Mucosa of stomach (tissue), 1 donor: Measurements from ENCODE around the gene BBS4.

Experiments used
- H3K27me3 ChIP-seq: one replicate; pipeline ENCODE4 v1.7.0; 2013; ENCODE audit warnings: mild to moderate bottlenecking, low read length; ENCODE audit not compliant: control insufficient read depth, insufficient read depth
- H3K36me3 ChIP-seq: one replicate; pipeline ENCODE4 v1.7.0; 2013; ENCODE audit warnings: low read length; ENCODE audit not compliant: control insufficient read depth, insufficient read depth
- H3K4me1 ChIP-seq: one replicate; pipeline ENCODE4 v1.7.0; 2013; ENCODE audit warnings: mild to moderate bottlenecking, low read length; ENCODE audit not compliant: control insufficient read depth, insufficient read depth
- H3K4me3 ChIP-seq: one replicate; pipeline ENCODE4 v1.7.0; 2013; ENCODE audit warnings: low read length
- H3K9ac ChIP-seq: one replicate; pipeline ENCODE4 v1.7.0; 2013; ENCODE audit warnings: mild to moderate bottlenecking, low read length, moderate library complexity
- H3K9me3 ChIP-seq: one replicate; pipeline ENCODE4 v1.7.0; 2013; ENCODE audit warnings: mild to moderate bottlenecking, low read length, moderate library complexity; ENCODE audit not compliant: control insufficient read depth
- donor health status: Pancreatic carcinoma.

Gene BBS4

DNA sequence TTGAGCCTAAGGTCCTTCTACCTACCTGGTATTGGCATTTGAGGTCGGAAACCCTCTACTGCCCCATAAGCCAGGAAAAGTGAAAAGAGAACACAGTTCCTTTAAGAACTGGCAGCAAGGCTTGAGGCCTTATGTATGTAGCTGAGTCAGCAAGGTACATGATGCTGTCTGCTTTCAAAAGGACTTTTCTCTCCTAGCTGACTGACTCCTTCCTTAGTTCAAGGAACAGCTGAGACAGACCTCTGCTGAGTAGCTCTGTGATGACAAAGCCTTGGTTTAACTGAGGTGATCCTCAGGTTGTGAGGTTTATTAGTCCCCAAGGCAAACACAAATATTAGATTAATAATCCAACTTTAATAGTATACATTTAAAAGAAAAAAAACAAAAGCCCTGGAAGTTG, 51.7 kb downstream of the BBS4 start:
- Histone ChIP-seq H3K27me3 (no peaks in the 10 kb centered on the region), H3K9ac (no peak overlapping the region), H3K36me3 (peaks cover 6% of the 10 kb centered on the region)

DNA sequence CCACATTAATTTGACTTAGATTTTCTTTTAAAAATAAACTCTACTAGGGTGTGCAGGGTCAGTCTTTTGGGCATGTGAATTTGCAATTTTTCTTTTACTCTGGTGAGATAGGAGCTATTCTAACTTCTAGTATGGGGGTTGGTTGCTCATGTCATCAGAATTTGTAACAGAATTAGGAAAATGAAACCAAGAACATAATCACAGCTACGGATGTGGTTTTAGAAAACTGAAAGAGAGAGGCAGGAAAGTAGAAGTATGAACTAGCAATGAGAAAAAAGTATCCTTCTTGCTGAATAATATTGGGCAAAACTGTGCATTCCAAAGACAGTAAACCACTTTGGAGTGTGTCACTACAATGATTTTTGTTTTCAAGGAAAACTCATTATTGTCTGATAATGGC, 54.2 kb downstream of the BBS4 start:
- peaks cover 6% of the 10 kb centered on the region for H3K36me3 ChIP-seq
- no peaks in the 10 kb centered on the region for H3K27me3 ChIP-seq
- no peaks in the 10 kb centered on the region for H3K9me3 ChIP-seq
- H3K9ac ChIP-seq = no peak overlapping the region
- no peak overlapping the region for H3K4me3 ChIP-seq
- peaks cover 12% of the 10 kb centered on the region for H3K4me1 ChIP-seq

More for the DNA sequence above, 51.7 kb downstream of the BBS4 start:
- peaks cover 12% of the 10 kb centered on the region for H3K4me1 ChIP-seq
- no peak overlapping the region for H3K4me3 ChIP-seq
- H3K9me3 ChIP-seq = no peaks in the 10 kb centered on the region

DNA sequence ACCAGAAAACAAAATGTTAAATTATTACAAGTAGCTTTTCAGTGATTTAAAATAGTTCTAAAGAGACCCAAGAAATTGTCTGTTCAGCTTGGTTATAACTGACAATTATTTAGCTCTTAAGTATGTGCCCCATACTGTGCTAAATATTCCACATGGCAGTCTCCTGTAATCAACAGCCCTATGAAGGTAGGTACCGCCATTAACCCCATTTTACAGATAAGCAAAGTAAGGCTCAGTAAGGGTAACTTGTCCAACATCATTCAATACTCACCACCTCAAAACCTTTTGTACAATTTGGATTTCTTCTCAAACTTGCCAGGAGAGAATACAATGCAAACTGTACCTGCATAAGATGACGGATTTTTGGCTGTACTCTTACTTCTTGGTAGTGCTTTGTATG, 63.7 kb downstream of the BBS4 start:
- H3K9ac ChIP-seq = no peak overlapping the region
- no peaks in the 10 kb centered on the region for H3K36me3 ChIP-seq
- no peaks in the 10 kb centered on the region for H3K4me1 ChIP-seq
- H3K27me3 ChIP-seq = no peaks in the 10 kb centered on the region
- no peaks in the 10 kb centered on the region for H3K9me3 ChIP-seq
- no peak overlapping the region for H3K4me3 ChIP-seq

DNA sequence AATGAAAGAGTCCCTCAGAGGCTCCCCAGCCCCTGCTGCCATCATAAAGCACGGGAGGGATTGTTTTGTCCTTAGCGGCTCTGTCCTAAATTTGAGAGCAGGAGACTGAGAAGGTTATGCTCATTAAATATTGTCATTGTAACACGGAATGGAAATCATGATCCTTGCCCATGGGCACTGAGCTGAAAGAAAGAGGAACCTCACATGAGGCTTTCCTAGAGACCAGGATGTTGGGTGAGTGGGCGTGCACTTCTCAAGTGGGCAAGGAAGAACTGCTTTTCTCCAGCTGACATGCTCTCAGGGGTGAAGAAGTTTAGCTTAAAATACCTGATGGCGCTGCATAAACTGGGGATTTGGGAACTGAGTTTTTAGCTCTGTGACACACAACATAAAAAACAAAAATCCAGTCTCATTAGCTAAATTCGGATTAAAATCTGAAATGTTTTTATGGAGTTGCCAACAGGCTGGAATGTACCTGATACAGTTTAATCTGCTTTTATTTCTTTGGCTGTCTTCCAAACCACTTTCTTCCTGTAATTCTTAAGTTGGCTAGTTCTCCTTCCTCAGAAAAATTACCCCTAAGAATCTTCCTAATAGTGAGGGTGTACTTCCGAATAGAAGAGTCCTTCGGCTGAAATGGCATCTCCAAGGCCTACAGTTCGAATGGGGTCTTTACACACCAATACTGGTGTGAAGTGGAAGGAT, 65.9 kb downstream of the BBS4 start:
- no peak overlapping the region for H3K4me3 ChIP-seq
- H3K4me1 ChIP-seq = no peaks in the 10 kb centered on the region
- no peaks in the 10 kb centered on the region for H3K9me3 ChIP-seq
- H3K27me3 ChIP-seq = no peaks in the 10 kb centered on the region
- no peak overlapping the region for H3K9ac ChIP-seq
- peaks cover 18% of the 10 kb centered on the region for H3K36me3 ChIP-seq

DNA sequence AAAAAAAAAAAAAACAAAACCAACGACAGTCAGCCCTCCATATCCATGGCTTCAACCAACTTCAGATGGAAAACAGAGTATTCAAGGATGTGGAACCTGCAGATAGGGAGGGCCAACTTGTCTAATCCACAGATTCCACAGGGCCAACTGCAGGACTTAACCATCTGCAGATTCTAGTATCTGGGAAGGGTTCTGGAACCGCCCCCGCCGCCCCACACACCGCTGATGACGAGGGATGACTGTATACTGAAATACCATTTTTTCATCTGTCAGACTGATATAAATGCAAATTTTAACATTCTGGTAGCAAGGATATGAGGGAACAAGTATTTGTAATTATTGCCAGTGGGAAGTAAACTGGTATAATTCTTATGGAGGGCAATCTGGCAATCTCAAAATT, 68.1 kb downstream of the BBS4 start:
- Histone ChIP-seq H3K4me1 (no peaks in the 10 kb centered on the region), H3K4me3 (no peak overlapping the region), H3K36me3 (peaks cover 20% of the 10 kb centered on the region), H3K27me3 (no peaks in the 10 kb centered on the region), H3K9me3 (no peaks in the 10 kb centered on the region), H3K9ac (no peak overlapping the region)

DNA sequence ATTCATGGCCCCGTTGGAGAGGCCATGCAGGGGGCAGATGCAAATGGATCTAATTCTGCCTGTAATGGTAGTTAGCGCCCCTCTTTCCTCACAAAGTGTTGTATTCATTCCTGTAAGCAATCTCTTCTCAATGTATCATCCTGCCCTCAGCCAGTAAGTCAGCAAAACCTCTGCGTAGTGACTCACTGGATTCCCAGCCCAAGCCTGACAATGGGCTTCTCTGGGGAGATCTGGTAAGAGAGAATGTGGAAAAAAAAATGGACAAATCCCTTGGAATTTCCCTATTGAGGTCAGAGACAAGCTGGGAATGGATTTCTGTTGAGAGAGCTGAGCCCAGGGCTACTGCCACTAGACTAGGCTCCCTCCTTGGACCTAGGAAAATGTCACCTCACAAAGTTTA, 72.2 kb downstream of the BBS4 start:
- H3K4me1 ChIP-seq = no peaks in the 10 kb centered on the region
- H3K9ac ChIP-seq = no peak overlapping the region
- no peaks in the 10 kb centered on the region for H3K9me3 ChIP-seq
- no peak overlapping the region for H3K4me3 ChIP-seq
- H3K27me3 ChIP-seq = no peaks in the 10 kb centered on the region
- peaks cover 20% of the 10 kb centered on the region for H3K36me3 ChIP-seq

DNA sequence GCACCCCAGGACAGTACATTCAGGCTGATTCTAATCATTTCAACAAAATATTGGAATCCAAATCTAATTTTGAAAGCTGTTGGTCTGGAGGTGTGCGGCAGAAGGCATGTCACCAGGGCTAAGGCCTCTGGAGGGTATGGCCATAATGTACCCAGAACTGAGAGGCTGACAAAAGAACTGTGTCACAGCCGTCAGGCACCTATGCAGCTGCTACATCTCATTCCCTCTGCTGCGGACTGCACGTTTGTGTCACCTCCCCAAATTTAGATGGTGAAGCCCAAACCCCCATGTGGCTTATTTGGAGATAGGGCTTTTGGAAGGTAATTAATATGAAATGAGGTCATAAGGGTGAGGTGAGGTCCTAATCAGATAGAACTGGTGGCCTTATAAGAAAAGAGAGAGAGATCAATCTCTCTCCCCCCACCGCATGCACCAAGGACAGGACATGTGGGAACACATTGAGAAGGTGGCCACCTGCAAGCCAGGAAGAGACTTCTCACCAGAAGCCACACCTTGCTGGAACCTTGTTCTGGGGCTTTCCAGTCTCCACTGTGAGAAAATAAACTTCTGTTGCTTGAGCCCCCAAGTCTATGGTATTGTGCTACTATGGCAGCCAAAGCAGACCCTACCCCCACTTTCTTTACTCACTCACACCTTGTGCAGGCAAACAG, 74.7 kb downstream of the BBS4 start:
- Histone ChIP-seq H3K36me3 (peaks cover 13% of the 10 kb centered on the region), H3K27me3 (no peaks in the 10 kb centered on the region), H3K9ac (no peak overlapping the region), H3K4me1 (no peaks in the 10 kb centered on the region), H3K4me3 (no peak overlapping the region), H3K9me3 (no peaks in the 10 kb centered on the region)

DNA sequence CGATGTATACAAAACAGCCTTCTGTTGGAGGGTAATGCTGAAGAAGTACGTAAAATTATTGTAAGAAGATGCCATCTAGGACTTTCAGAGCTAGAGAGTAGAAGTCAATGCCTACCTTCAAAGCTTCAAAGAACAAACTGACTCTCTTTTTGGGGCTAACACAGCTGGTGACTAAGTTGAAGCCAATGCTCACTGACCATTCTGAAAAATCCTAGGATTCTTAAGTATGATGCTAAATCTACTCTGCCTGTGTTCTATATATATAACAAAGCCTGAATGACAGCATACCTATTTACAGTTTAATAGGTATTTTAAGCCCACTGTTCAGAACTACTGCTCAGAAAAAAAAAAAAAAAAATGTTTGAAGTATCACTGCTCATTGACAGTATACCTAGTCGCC, 78.6 kb downstream of the BBS4 start:
- no peak overlapping the region for H3K9ac ChIP-seq
- H3K9me3 ChIP-seq = peaks cover 5% of the 10 kb centered on the region
- H3K36me3 ChIP-seq = peaks cover 9% of the 10 kb centered on the region
- no peaks in the 10 kb centered on the region for H3K27me3 ChIP-seq
- no peak overlapping the region for H3K4me3 ChIP-seq
- H3K4me1 ChIP-seq = no peaks in the 10 kb centered on the region

DNA sequence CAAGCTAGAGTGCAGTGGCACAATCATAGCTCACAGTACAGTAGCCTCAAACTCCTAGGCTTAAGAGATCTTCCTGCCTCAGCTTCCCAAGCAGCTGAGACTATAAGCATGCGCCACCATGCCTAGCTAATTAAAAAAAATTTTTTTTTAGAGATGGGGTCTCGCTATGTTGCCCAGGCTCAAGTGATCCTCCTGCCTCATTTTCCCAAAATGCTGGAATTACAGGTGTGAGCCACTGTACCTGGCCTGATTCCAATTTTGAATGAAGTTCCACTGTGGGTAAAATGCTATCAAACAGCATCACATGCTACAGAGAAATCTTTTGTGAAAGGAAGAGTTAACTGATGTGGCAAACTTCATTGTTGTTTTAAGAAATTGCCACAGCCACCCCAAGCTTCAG, 80.0 kb downstream of the BBS4 start:
- Histone ChIP-seq H3K27me3 (no peaks in the 10 kb centered on the region), H3K4me3 (no peak overlapping the region), H3K4me1 (no peaks in the 10 kb centered on the region), H3K36me3 (peaks cover 9% of the 10 kb centered on the region), H3K9ac (no peak overlapping the region), H3K9me3 (peaks cover 5% of the 10 kb centered on the region)

DNA sequence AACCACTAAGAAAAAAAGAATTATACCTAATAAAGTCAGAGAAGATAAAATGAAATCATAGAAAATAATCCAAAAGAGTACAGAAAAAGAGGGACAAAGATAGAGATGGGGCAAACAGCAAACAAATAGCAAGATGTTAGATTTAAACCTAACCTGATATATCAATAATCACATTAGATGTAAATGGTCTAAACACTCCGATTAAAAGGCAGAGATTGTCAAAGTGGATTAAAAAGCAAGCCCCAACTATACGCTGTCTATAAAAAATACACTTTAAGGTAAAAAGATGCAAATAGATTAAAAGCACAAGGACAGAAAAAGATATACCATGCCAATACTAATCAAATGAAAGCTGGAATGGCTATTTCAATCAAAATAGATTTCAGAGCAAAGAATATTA, 80.8 kb downstream of the BBS4 start:
- Histone ChIP-seq H3K4me3 (no peak overlapping the region), H3K9ac (no peak overlapping the region), H3K9me3 (peaks cover 5% of the 10 kb centered on the region), H3K4me1 (no peaks in the 10 kb centered on the region), H3K36me3 (peaks cover 9% of the 10 kb centered on the region), H3K27me3 (no peaks in the 10 kb centered on the region)

DNA sequence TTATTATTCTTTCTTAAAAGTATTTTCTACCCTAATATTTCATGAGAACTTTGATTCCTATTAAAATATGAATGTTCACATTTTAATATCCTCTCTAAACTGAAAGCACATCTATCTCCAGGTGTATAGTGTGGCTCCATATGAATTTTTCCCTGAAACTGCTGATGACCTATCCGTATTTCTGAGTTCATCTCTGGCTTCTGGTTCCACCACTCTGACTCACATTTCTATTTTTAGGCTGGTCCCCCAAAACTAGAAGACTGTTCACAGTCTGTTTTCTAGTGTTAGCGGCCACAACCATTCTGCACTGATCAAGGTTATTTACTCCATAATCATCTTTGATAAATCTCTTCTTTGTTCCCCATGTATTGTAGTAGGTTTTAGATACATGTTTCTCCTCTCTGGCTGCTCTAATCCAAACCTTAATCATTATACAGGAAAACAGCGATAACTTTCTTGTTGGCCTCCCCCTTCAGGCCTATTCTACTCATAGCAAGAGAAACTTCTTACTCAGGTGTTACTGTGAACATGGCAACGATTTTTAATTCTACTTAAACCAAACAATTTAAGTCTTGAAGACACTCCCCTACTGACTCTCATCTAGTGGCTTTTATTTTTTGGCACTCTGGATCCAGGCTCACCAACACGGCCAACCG, 84.8 kb downstream of the BBS4 start:
- Histone ChIP-seq H3K27me3 (no peaks in the 10 kb centered on the region), H3K36me3 (peaks cover 9% of the 10 kb centered on the region), H3K9ac (no peak overlapping the region), H3K9me3 (peaks cover 5% of the 10 kb centered on the region), H3K4me3 (no peak overlapping the region), H3K4me1 (no peaks in the 10 kb centered on the region)

DNA sequence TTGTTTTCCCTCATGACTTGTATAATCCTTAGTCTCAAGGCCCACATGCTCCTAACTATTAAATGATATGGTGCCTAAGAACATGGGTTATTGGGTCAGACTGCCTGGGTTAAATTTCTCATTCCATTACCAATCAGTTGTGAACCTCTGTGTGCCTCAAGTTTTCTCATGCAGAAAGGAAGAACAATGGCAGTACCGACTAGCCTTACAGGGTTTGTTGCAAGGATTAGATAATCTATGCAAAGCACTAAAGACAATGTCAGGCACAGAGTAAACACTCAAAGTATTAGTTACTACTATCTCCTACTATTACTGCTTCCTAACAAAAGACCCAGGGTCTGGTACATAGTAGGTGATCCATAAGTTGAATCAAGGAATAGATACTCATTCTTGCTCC, 85.3 kb downstream of the BBS4 start:
- Histone ChIP-seq H3K4me1 (no peaks in the 10 kb centered on the region), H3K36me3 (peaks cover 9% of the 10 kb centered on the region), H3K9me3 (peaks cover 5% of the 10 kb centered on the region), H3K9ac (no peak overlapping the region), H3K27me3 (no peaks in the 10 kb centered on the region), H3K4me3 (no peak overlapping the region)
